ENCODE measurements around the gene DHCR7. TPM values are rescaled to one million over a fixed set of nuclear protein-coding genes. Genes with fewer than 3 reads are reported as not detected.

DHCR7 gene
- total RNA-seq, 1 donor from 2014 or later, result 145 TPM

- TF ChIP-seq CTCF (IDR thresholded peaks at IDR 0.05; ENCODE audit: partially characterized antibody, unreplicated experiment), result no peak
- no peak overlapping the region for H3K4me3 Mint-ChIP-seq (ENCODE audit: unreplicated experiment)
- peaks cover 15% of the 10 kb centered on the region for H3K4me1 Mint-ChIP-seq (ENCODE audit: low read depth, unreplicated experiment)
- H3K27ac Mint-ChIP-seq (ENCODE audit: unreplicated experiment), result no peak overlapping the region
- peaks cover 7% of the 10 kb centered on the region for H3K36me3 Mint-ChIP-seq (ENCODE audit: unreplicated experiment)
- peaks cover 14% of the 10 kb centered on the region for H3K27me3 Mint-ChIP-seq (ENCODE audit: unreplicated experiment)
- no peak for DNase-seq
- H3K9me3 Mint-ChIP-seq (ENCODE audit: unreplicated experiment), result peaks cover 13% of the 10 kb centered on the region
Measured at GRCh38 chr11:71399341-71399740, 48.9 kb downstream of the DHCR7 start.

- no peak overlapping the region for H3K27ac Mint-ChIP-seq (ENCODE audit: unreplicated experiment)
- TF ChIP-seq CTCF (IDR thresholded peaks at IDR 0.05; ENCODE audit: partially characterized antibody, unreplicated experiment), result no peak
- H3K4me1 Mint-ChIP-seq (ENCODE audit: low read depth, unreplicated experiment), result peaks cover 15% of the 10 kb centered on the region
- H3K36me3 Mint-ChIP-seq (ENCODE audit: unreplicated experiment), result no peaks in the 10 kb centered on the region
- H3K9me3 Mint-ChIP-seq (ENCODE audit: unreplicated experiment), result peaks cover 9% of the 10 kb centered on the region
- peaks cover 13% of the 10 kb centered on the region for H3K27me3 Mint-ChIP-seq (ENCODE audit: unreplicated experiment)
- no peak overlapping the region for H3K4me3 Mint-ChIP-seq (ENCODE audit: unreplicated experiment)
- no peak for DNase-seq
Measured at GRCh38 chr11:71397961-71398360, 50.2 kb downstream of the DHCR7 start.

- TF ChIP-seq CTCF (IDR thresholded peaks at IDR 0.05; ENCODE audit: partially characterized antibody, unreplicated experiment), result no peak
- Mint-ChIP-seq H3K27ac (ENCODE audit: unreplicated experiment) (peak overlapping the region; percentile 68), H3K4me1 (ENCODE audit: low read depth, unreplicated experiment) (peaks cover 15% of the 10 kb centered on the region), H3K4me3 (ENCODE audit: unreplicated experiment) (no peak overlapping the region), H3K27me3 (ENCODE audit: unreplicated experiment) (peaks cover 13% of the 10 kb centered on the region), H3K9me3 (ENCODE audit: unreplicated experiment) (peaks cover 8% of the 10 kb centered on the region), H3K36me3 (ENCODE audit: unreplicated experiment) (no peaks in the 10 kb centered on the region)
- DNase-seq, result peak; percentile 64
Measured at GRCh38 chr11:71397331-71397860, 50.8 kb downstream of the DHCR7 start.

GRCh38 chr11:71396548-71397123 lies 51.6 kb downstream of the DHCR7 start:
- H3K27ac Mint-ChIP-seq (ENCODE audit: unreplicated experiment), result no peak overlapping the region
- H3K4me3 Mint-ChIP-seq (ENCODE audit: unreplicated experiment), result no peak overlapping the region
- peaks cover 18% of the 10 kb centered on the region for H3K4me1 Mint-ChIP-seq (ENCODE audit: low read depth, unreplicated experiment)
- H3K36me3 Mint-ChIP-seq (ENCODE audit: unreplicated experiment), result no peaks in the 10 kb centered on the region
- TF ChIP-seq CTCF (IDR thresholded peaks at IDR 0.05; ENCODE audit: partially characterized antibody, unreplicated experiment), result no peak
- DNase-seq, result no peak
- H3K9me3 Mint-ChIP-seq (ENCODE audit: unreplicated experiment), result peaks cover 8% of the 10 kb centered on the region
- H3K27me3 Mint-ChIP-seq (ENCODE audit: unreplicated experiment), result peaks cover 11% of the 10 kb centered on the region

GRCh38 chr11:71395774-71396173 lies 52.4 kb downstream of the DHCR7 start:
- Mint-ChIP-seq H3K27ac (ENCODE audit: unreplicated experiment) (no peak overlapping the region), H3K36me3 (ENCODE audit: unreplicated experiment) (no peaks in the 10 kb centered on the region), H3K9me3 (ENCODE audit: unreplicated experiment) (peaks cover 8% of the 10 kb centered on the region), H3K27me3 (ENCODE audit: unreplicated experiment) (peaks cover 13% of the 10 kb centered on the region), H3K4me3 (ENCODE audit: unreplicated experiment) (no peak overlapping the region), H3K4me1 (ENCODE audit: low read depth, unreplicated experiment) (peaks cover 20% of the 10 kb centered on the region)
- TF ChIP-seq CTCF (IDR thresholded peaks at IDR 0.05; ENCODE audit: partially characterized antibody, unreplicated experiment), result no peak
- no peak for DNase-seq

All from glutamatergic neuron (in vitro differentiated cells).